SK-N-SH treated with all-trans-retinoic acid at 6 μM for 48 hours (cell line): ENCODE measurements around the gene PDE1A.

ENCODE experiments used
- ARNTL ChIP-seq: fragments of 450-650 bp; formaldehyde crosslinking; IDR thresholded peaks from 2 replicates; pipeline ENCODE4 v1.5.0; 2020; ENCODE audit warnings: low read depth, mild to moderate bottlenecking, moderate library complexity, borderline replicate concordance
- ZFP3 ChIP-seq: fragments of 250-450 bp; sonication (Bioruptor Pico); IDR thresholded peaks from 2 replicates; pipeline ENCODE4 v1.5.0; 2020; ENCODE audit warnings: mild to moderate bottlenecking, moderate library complexity
- ZFP30 ChIP-seq: fragments of 450-650 bp; formaldehyde crosslinking; IDR thresholded peaks from 2 replicates; pipeline ENCODE4 v1.5.0; 2022; ENCODE audit warnings: mild to moderate bottlenecking, moderate library complexity

GRCh38 chr2:182115258-182115657 is 311.6 kb downstream of the PDE1A start:
- TF ChIP-seq ZFP30 (CRISPR knock-in tag) (no peak), ARNTL (CRISPR knock-in tag) (no peak), ZFP3 (CRISPR knock-in tag) (no peak)
